Common myeloid progenitor, CD34-positive (primary cell): ENCODE measurements around the gene CHST1.

Experiments used
- CTCF ChIA-PET: fragments of 350-600 bp; sonication (Branson Sonifier 250); formaldehyde crosslinking; loops from one replicate; lab custom pipeline; 2021; ENCODE audit warnings: antibody characterized with exemption; lab: Charles Lee
- POLR2A ChIA-PET: fragments of 350-600 bp; sonication (Branson Sonifier 250); formaldehyde crosslinking; loops from one replicate; lab custom pipeline; 2021; ENCODE audit warnings: antibody characterized with exemption; lab: Charles Lee
- DNase-seq, 3 donors: peaks; one replicate each; pipeline versions ENCODE4 v3.0.0 to v3.0.0-alpha.2; 2013
- H3K27ac ChIP-seq, 2 experiments: 1 replicate in 1 of 2; 2 replicates in 1 of 2; pipeline ENCODE4 v1.7.0; 2013; ENCODE audit warnings: inconsistent platforms in 2 of 2, low read length in 2 of 2, mild to moderate bottlenecking in 2 of 2, low read depth in 1 of 2, moderate library complexity in 1 of 2; ENCODE audit not compliant: severe bottlenecking in 2 of 2, insufficient read depth in 1 of 2, poor library complexity in 1 of 2
- H3K27me3 ChIP-seq, 5 experiments: replicated peaks in 2 of 5; 1 replicate in 3 of 5; 2 replicates in 2 of 5; pipeline versions ENCODE4 v1.6.1 to v1.7.0; 2013; ENCODE audit warnings: low read length in 4 of 5, mild to moderate bottlenecking in 2 of 5, moderate library complexity in 2 of 5, inconsistent platforms in 1 of 5; ENCODE audit not compliant: insufficient read depth in 5 of 5, control insufficient read depth in 4 of 5
- H3K36me3 ChIP-seq, 4 experiments: 1 replicate in 2 of 4; 2 replicates in 2 of 4; pipeline versions ENCODE4 v1.6.1 to v1.7.0; 2013; ENCODE audit warnings: low read length in 3 of 4, control low read depth in 1 of 4, mild to moderate bottlenecking in 1 of 4; ENCODE audit not compliant: control insufficient read depth in 4 of 4, insufficient read depth in 4 of 4
- H3K4me1 ChIP-seq, 4 experiments: 1 replicate in 3 of 4; 2 replicates in 1 of 4; pipeline versions ENCODE4 v1.6.1 to v1.7.1; 2013; ENCODE audit warnings: low read length in 3 of 4, mild to moderate bottlenecking in 3 of 4, control low read depth in 1 of 4, inconsistent platforms in 1 of 4, moderate library complexity in 1 of 4; ENCODE audit not compliant: control insufficient read depth in 4 of 4, insufficient read depth in 4 of 4; ENCODE audit errors: control extremely low read depth in 1 of 4
- H3K4me3 ChIP-seq, 7 experiments: 1 replicate in 4 of 7; 2 replicates in 3 of 7; pipeline versions ENCODE4 v1.5.1 to v1.7.0; 2013; ENCODE audit warnings: mild to moderate bottlenecking in 7 of 7, low read length in 6 of 7, moderate library complexity in 6 of 7, inconsistent platforms in 2 of 7, low read depth in 2 of 7, control low read depth in 1 of 7; ENCODE audit not compliant: insufficient read depth in 4 of 7, control insufficient read depth in 1 of 7; ENCODE audit errors: extremely low read depth in 1 of 7
- H3K9me3 ChIP-seq, 5 experiments: 1 replicate in 4 of 5; 2 replicates in 1 of 5; pipeline versions ENCODE4 v1.6.1 to v1.7.1; 2013; ENCODE audit warnings: low read length in 4 of 5, mild to moderate bottlenecking in 2 of 5, inconsistent platforms in 1 of 5, low read depth in 1 of 5, moderate library complexity in 1 of 5; ENCODE audit not compliant: control insufficient read depth in 4 of 5, insufficient read depth in 2 of 5; ENCODE audit errors: control extremely low read depth in 1 of 5
- WGBS: methylation state at CpG from one replicate; pipeline ENCODE4 v1.1.5; 2013; ENCODE audit not compliant: insufficient coverage; 5-methylcytosine and 5-hydroxymethylcytosine counted together

Gene CHST1

GRCh38 chr11:45622283-45622682, 43.1 kb downstream of the CHST1 start:
- peaks cover 0 to 47% (median 5%) of the 10 kb centered on the region in 5 experiments for H3K27me3 ChIP-seq
- H3K36me3 ChIP-seq = no peaks in the 10 kb centered on the region
- POLR2A ChIA-PET = no interaction called here
- WGBS = 100% methylated on average over 1 of the region's 2 CpGs
- no peak overlapping the region for H3K27ac ChIP-seq
- H3K9me3 ChIP-seq = peaks cover 0 to 27% (median 17%) of the 10 kb centered on the region in 5 experiments
- H3K4me1 ChIP-seq = no peaks in the 10 kb centered on the region
- no peak for DNase-seq
- H3K4me3 ChIP-seq = no peak overlapping the region
- CTCF ChIA-PET = no interaction called here

DNA sequence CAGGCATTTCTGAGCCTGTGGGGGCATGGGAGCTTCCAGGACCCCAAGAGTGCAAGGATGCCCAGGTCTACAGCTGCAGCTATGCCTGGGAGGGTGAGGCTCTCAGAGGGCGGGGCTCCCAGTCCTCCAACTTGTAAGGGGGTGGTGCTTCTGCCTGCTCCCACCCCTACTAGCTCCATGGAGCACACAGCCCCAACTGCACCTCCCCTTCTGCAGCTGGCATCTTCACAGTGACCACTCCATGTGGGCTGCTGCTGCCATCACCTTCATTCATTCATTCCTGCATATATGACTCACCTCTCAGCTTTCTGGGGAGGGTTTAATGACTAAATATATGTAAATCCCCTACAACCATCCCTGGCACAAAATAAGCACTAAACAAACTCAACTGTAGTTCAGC, 43.8 kb downstream of the CHST1 start:
- no peak for DNase-seq
- WGBS = 80% methylated on average over 1 of the region's 1 CpG
- peaks cover 0 to 27% (median 17%) of the 10 kb centered on the region in 5 experiments for H3K9me3 ChIP-seq
- H3K36me3 ChIP-seq = no peaks in the 10 kb centered on the region
- no peak overlapping the region for H3K4me3 ChIP-seq
- peaks cover 0 to 51% (median 5%) of the 10 kb centered on the region in 5 experiments for H3K27me3 ChIP-seq
- no peak overlapping the region for H3K27ac ChIP-seq
- POLR2A ChIA-PET = no interaction called here
- H3K4me1 ChIP-seq = no peaks in the 10 kb centered on the region
- CTCF ChIA-PET = no interaction called here

- Histone ChIP-seq H3K4me1 (no peaks in the 10 kb centered on the region), H3K4me3 (no peak overlapping the region), H3K36me3 (no peaks in the 10 kb centered on the region), H3K27me3 (peaks cover 0 to 48% (median 5%) of the 10 kb centered on the region in 5 experiments), H3K9me3 (peaks cover 0 to 29% (median 17%) of the 10 kb centered on the region in 5 experiments), H3K27ac (no peak overlapping the region)
- DNase-seq = no peak
- POLR2A ChIA-PET = no interaction called here
- CTCF ChIA-PET = interaction anchor here (0.6 kb wide), 1 partner anchor 217 kb away, joined by 3 read pairs; no protein-coding TSS in a partner anchor
- 91% methylated on average over 3 of the region's 3 CpGs for WGBS
Observed at GRCh38 chr11:45620243-45620642, 45.2 kb downstream of the CHST1 start.

- Histone ChIP-seq H3K4me1 (no peaks in the 10 kb centered on the region), H3K36me3 (no peaks in the 10 kb centered on the region), H3K9me3 (peaks cover 0 to 30% (median 17%) of the 10 kb centered on the region in 5 experiments), H3K4me3 (no peak overlapping the region), H3K27ac (no peak overlapping the region), H3K27me3 (peaks cover 0 to 43% (median 5%) of the 10 kb centered on the region in 5 experiments)
- POLR2A ChIA-PET = no interaction called here
- DNase-seq = no peak
- CTCF ChIA-PET = no interaction called here
Observed at GRCh38 chr11:45618897-45619296, 46.5 kb downstream of the CHST1 start.

- no peaks in the 10 kb centered on the region for H3K4me1 ChIP-seq
- peaks cover 0 to 43% (median 5%) of the 10 kb centered on the region in 5 experiments for H3K27me3 ChIP-seq
- H3K4me3 ChIP-seq = no peak overlapping the region
- ChIA-PET POLR2A (no interaction called here), CTCF (no interaction called here)
- WGBS = 55% methylated on average over 8 of the region's 9 CpGs
- no peaks in the 10 kb centered on the region for H3K36me3 ChIP-seq
- H3K9me3 ChIP-seq = peaks cover 1 to 30% (median 17%) of the 10 kb centered on the region in 5 experiments
- no peak overlapping the region for H3K27ac ChIP-seq
- DNase-seq = no peak
Observed at GRCh38 chr11:45617871-45618601, 47.4 kb downstream of the CHST1 start.

GRCh38 chr11:45616802-45617549, 48.4 kb downstream of the CHST1 start:
- 84% methylated on average over 4 of the region's 8 CpGs for WGBS
- CTCF ChIA-PET = no interaction called here

More at GRCh38 chr11:45616802-45617549, 48.4 kb downstream of the CHST1 start:
- POLR2A ChIA-PET = no interaction called here
- H3K9me3 ChIP-seq = peaks cover 1 to 24% (median 17%) of the 10 kb centered on the region in 5 experiments
- no peak for DNase-seq
- no peak overlapping the region for H3K27ac ChIP-seq
- no peak overlapping the region for H3K4me3 ChIP-seq
- H3K36me3 ChIP-seq = no peaks in the 10 kb centered on the region
- peaks cover 0 to 49% (median 5%) of the 10 kb centered on the region in 5 experiments for H3K27me3 ChIP-seq
- no peaks in the 10 kb centered on the region for H3K4me1 ChIP-seq
